IPS DF 4.7 (cell line): ENCODE results near the gene TBC1D1.
"Not testable (repeated sequence)": the region's sequence is repeated elsewhere in the genome, so short reads cannot be mapped to it uniquely, and the experiment has no call there.

Experiments
- DNase-seq: peaks from one replicate; pipeline ENCODE4 v3.0.0-alpha.2; 2013; ENCODE audit warnings: low spot score; ENCODE audit errors: extremely low read depth

The TBC1D1 gene

DNA sequence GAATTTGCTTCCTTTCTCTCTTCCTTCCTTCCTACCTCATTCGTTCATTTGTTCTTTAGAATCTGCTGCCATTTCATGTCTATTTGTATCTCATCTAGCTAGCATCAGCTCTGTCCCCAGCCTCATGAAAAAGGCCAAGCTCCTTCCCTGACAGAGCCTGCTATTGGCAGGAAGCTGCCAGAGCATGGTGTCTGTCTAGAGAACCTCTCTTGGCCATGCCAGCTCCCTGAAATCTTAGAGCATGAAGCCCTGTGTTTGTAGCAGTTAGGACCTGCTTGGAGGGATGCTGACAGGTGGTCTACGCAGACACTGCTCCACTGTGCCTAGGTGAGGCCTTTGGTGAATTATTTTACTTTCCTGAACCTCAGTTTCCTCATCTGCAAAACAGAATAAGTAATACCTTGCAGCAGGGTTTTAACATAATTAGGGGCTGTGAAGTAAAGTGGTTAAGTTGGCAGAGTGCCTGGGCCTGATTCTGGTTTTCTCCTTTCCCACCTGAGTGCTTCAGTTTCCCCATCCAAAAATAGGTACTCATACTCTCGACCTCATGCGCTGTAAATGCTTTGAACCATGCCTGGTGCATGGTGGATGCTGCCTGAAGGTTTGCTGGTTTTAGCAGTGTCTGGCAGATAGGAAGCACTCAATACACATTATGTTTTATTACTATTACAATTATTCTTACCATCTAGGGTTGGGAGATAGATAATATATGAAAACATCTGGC is 74.0 kb downstream of the TBC1D1 start:
- no peak for DNase-seq

DNA sequence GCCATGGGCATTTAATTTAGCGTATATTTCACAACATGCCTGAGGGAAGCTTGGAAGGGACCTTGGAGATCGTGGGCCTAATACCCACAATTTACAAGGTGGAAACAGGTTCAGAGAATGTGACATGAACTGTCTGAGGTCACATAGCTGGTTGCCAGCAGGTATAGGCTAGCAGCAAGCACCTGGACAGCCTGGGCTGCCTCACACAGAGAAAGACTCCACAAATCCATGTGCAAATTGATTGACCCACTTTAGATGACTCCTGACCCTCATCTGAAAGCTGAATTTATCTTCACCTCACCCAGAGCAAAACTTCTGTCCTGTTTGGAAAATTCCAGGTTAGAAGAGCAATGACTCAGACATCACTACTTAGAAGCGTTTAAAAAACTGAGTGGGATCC is 75.2 kb downstream of the TBC1D1 start:
- DNase-seq, result no peak

DNA sequence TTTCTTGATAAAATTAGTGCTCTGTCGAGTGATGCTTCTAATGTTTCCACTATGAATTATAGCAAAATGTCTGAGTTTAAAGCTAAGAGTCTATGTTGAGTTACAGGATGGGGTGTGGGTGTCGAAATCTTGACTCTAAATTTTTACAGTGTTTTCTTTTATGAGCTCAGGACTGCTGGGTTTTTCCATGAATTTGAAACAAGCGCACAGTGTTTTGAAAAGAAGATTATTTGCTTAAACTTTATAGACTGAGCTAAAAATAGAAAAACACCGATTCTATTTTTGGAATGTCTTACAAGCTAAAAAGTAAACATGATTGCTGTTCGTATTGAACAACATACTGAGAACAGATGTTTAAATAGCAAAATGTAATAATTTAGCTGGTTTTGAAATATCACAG is 76.9 kb downstream of the TBC1D1 start:
- DNase-seq, result no peak

DNA sequence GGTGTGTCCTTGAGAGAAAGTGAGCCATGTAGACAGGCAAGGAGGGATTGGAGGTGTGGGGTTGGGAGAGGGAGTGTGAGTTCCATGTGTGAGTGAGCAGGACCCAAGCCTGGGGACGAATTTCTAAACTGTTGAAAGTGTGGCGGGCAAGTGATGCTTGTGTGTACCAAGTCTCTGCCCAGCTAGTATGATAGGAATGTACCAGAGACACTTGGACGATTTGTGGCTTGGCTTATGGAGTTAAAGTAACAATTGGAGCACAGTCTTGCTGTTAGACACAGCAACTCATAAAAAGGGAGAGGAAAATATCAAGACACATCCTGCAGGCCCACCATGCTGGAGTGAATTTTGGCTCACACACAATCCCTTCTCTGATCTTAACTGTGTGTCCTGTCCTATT is 77.9 kb downstream of the TBC1D1 start:
- no peak for DNase-seq

DNA sequence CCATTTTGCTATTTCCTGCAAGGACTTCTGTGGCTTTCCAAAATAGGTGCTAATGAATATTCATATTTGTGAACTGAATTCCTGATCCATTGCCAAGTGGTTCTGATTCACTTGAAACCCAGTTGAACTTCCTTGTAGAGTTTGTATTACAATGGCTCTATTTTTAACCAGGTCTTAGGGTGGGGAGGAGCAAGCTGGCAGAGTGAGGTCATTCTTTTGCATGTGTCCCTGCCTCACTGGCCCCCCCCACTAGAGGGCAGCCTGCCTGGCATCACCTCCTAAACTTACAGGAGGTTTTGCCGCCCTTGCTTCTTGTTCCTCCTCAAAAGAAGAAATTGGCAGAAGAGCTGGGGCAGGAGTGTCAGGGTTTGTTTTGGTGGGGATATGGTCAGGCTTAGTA is 79.8 kb downstream of the TBC1D1 start:
- DNase-seq, result no peak

DNA sequence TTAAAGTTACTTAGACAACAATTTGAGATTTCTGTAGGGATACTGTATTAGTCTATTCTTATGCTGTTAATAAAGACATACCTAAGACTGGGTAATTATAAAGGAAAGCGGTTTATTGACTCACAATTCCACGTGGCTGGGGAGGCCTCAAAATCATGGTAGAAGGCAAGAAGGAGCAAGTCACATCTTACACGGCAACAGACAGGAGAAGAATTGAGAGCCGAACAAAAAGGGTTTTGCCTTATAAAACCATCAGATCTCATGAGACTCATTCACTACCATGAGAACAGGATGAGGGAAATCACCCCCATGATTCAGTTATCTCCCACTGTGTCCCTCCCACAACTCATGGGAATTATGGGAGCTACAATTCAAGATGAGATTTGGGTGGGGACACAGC is 80.3 kb downstream of the TBC1D1 start:
- no peak for DNase-seq

DNA sequence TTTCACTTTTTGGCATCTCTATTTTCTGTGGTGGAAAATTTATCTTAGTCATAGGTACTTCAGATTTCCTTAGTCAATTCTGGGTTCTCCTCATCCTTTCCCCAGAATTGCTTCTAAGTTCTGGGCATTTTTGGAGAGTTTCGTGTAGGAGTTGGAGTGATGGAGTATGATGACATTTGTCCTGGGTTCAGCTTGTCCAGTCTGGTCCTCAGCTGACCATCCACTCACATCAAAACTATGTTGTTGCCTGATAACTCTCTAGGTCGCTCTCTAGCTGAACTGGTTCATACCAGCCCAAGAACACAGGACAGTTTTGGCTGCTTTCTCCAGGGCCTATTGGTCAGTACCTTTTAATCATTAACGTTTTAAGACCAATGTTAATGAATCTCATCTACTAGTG is 82.6 kb downstream of the TBC1D1 start:
- no peak for DNase-seq

DNA sequence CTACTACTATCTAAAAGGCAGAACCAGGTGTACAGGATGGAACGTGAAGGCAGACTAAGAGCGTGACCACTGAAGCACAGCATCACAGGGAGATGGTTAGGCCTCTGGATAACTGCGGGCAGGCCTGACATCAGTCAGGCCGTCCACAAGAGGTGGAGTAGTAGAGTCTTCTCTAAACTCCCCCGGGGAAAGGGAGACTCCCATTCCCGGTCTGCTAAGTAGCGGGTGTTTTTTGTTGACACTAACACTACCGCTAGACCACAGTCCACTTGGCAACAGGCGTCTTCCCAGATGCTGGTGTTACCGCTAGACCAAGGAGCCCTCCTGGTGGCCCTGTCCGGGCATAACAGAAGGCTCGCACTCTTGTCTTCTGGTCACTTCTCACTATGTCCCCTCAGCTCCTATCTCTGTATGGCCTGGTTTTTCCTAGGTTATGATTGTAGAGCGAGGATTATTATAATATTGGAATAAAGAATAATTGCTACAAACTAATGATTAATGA is 84.5 kb downstream of the TBC1D1 start:
- DNase-seq, result not testable (repeated sequence)

DNA sequence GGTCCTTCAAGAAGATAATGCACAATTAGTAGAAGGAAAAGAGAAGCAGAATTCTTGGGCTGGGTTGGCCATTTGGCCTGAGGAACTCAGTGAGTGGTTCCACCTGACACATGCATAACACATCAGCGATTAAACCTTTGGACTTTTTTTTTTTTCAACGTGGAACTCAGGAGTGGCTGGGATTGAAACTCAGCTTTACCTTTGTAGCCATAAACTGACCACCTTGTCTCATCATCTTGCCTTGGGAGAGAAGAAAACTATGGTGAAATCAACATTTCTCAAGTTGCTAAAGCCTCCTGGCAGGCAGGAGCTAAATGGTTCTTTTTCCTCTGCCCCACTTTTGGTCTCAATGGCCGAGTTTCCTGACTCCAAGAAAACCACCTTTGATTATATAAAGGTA is 85.6 kb downstream of the TBC1D1 start:
- no peak for DNase-seq

DNA sequence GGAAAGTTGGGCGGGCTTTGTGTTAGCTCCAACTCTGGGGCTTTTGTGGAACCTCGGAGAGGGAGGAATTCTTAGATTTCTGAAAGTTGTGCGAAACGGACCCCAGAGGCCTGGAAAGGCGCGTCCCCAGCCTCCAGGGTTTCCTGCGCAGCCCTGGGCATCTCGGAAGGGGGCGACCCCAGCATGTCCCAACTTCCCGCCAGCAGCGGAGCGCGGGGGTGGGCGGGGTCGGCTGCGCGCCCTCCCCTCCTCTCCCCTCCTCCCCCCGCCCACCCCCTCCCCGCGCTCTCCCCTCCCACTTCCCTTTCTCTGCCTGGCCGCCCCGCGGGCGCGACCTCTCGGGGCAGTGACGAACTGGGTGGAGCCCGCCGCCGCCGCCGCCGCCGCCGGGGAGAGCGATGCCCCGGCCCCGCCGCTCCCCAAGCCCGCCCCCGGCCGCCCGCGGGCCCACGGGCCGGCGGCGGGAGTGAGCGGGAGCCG is 86.1 kb downstream of the TBC1D1 start:
- DNase-seq, result no peak

DNA sequence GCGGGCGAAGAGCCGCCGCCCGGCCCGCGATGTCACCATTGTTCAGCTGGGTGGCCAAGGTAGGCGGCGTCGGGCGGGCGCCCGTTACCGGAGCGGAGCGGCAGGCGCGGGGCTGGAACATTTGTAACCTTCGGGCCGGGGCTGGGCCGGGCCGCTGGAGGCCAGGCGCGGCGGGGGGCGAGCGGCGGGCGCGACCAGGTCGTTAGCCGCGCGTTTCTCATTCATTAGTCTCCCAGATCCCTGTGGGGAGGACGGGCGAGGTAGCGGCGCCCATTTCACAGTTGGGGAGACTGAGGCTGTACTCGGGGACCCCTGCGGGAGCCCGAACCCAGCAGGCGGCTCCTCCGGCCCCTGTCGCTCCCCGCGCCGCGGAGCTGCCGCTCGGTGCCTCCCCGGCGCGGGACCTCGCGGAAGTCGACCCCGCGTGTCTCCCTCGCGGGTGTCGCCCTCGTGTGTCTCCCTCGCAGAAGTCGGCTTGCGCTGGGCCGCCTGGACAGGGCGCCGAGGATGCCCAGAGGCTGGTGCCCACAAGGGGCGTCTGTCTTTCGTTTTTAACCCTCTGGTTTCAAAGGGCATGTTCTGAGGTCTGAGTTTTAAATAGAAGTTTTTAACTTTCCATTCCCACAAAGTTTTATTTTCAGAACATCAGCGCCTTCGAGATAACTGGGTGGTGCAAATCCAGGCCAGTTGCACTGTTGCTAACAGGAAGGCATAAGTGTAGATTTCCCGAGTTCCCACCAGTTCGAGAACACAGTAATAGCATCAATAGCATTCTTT is 86.8 kb downstream of the TBC1D1 start:
- DNase-seq, result no peak

DNA sequence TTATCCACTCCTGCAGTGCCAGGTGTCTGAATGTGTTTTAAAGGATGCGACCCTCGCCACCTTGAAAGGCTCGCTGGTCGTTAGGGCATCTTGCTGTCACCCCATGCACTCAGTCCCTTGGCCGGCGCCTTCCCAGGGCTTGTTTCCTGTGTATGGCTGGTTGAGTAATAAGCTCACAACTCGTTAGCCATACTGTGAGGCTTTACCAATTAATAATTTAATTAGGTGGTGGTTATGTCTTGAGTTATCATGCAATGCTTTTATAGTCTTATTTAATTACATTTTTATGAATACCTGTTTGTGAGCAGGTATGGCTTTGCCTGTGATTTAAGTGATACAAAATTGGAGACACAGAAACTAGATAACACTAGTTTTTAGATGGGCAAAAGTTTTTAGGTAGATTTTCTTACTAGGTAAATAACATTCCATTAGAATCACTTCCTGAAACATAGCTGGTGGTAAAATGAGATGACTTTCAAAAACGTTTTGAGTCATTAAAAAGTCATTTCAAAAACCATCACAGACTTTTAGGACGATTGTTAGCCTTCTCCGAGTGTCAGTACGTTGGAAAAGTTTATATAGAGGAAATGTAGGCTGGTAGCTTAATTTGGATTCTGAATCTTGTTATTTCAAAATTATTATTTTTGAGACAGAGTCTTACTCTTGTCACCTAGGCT is 87.5 kb downstream of the TBC1D1 start:
- DNase-seq, result no peak

DNA sequence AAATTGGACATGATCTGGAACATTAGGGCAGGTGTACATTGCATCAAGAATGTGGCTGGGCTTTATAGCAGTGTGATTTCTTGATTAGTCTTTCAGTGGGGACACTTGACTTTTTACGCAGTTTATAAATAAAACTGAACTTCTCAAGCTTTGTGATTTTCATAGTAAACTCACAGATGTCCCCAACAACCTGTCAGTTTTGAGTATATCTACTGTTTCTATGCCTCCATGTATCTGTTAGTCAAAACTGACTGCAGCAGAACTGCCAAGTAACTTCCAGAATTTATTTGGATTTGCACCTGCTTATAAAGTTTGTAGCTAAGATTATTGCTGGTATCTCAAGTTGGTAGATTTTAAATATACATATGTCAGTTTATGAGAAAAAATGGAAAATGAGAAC is 89.4 kb downstream of the TBC1D1 start:
- DNase-seq, result no peak

DNA sequence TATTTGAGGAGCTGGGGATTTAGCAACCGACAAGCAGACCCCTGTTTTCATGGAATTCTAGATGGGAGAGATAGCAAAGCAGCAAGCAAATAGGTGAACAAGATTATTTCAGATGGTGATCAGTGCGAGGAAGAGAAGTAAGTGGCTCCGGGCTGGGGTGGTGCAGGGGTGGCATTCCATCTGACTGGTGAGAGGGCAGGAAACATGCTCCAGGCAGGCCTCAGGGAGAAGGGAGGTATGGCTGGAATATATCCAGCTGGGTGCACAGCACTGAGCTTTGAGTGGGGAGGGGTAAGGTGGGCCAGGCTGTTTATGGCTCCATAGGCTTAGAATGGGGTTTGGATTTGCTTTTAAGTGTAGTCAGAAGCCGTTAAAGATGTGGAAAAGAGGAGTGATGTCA is 90.5 kb downstream of the TBC1D1 start:
- no peak for DNase-seq

DNA sequence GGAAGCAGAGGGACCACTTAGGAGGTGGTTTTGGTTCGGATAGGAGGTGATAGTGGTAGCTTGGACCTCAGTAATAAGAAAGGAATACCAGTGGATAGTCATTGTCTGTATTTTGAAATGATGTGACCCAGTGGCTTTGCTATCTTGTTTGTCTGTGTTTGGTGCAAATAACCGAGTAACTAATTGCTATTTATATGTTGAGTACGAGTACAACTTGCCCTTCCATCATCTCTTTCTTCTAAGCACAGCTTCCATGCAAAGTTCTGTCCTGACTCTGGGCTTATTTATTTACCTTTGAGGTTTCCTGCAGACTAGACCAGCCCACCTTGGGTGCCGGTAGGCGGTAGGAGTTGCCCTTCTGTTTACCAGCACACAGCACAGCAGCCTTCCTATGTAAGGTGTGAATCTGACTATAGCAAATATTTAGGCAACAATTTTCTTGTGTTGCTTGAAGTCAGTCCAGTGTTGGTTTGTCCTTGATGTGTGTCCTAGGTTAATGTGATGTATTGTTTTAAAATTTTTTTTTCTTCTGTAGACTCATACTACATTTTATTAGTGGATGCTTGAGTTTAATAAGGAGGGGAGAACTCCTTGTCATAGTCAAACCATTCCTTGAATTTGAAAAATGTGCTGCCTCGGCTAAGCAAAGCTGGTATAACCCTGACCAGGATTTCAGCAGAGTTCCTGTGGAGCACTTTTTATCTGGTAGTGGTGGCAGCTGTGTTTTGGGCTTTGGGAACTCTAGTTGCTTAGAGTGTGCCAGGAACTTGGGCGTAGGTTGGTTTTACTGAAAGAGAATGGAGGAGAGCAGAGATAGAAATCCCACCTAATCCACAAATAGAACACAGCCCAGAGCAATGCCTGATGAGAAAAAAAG is 91.2 kb downstream of the TBC1D1 start:
- DNase-seq, result no peak

DNA sequence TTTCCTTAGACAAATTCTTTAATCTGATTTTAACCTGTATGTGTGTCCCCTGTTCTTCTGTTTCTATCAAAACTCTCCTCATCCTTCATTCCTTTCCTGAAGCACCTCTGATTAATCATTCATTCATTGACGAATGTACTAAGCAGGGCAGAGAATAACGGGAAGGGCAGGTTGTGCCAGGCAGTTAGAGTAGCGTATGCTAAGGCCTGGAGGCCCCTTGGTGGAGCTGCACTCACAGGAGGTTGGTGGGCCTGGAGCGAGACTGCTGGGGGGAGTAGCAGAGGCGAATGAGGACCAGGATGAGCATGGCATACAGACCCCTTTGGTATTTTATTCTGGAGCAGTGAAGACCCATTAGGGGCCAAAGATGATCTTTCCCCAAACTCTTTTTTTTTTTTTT is 91.9 kb downstream of the TBC1D1 start:
- DNase-seq, result no peak

DNA sequence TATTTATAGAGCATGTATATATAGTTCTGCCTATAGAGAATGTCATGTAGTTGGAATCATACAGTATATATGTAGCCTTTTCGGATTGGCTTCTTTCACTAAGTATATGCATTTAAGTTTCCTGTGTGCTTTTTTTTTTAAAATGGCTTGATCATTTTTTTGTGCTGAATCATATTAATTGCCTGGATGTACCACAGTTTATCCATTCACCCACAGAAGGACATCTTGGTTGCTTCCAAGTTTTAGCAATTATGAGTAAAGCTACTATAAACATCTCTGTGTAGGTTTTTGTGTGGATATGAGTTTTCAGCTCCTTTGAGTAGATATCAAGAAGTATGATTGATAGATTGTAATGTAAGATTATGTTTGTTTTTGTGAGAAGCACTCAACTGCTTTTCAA is 93.1 kb downstream of the TBC1D1 start:
- DNase-seq, result no peak

DNA sequence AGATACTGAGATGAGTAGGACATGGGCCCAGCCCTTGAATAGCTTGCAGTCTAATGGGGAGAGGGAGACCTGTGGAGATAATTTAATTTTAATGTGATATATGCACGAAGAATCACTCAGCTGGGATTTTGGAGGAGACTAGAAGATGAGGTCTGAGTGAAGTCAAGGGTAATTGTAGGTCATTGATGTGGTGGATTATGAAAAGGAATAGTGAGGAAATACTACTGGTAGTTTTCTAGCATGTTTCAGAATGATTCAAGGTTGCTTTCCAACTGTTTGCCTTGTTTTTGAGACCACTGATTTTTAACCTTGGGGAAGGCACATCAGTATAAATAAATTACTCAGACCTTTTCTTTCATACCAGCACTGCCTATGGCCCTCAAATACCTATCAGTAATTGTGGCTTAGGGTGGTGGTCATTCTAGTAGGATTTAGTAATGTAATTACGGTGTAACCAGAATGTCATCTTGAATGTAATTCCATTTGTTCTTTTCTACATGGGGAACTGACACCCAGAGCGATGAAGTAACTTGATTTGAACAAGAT is 94.9 kb downstream of the TBC1D1 start:
- no peak for DNase-seq

DNA sequence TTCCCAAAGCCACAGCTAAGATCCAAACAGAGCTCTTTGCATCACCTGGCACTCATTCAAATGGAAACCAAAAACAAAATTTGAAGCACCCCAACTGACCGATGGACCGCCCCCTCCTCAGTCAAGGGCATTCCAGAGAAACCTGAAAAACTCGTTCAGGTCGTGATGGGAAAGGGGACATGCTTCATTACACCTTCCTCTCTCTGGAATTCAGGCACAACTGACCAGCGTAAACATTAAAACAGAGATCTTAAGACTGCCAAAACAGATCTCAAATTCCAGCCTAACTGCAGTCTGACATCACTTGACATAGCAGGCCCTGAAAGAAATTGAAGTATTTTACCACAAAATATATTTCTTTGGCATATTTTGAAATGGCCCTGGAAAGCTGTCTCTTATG is 97.8 kb downstream of the TBC1D1 start:
- peak; percentile 36 for DNase-seq

DNA sequence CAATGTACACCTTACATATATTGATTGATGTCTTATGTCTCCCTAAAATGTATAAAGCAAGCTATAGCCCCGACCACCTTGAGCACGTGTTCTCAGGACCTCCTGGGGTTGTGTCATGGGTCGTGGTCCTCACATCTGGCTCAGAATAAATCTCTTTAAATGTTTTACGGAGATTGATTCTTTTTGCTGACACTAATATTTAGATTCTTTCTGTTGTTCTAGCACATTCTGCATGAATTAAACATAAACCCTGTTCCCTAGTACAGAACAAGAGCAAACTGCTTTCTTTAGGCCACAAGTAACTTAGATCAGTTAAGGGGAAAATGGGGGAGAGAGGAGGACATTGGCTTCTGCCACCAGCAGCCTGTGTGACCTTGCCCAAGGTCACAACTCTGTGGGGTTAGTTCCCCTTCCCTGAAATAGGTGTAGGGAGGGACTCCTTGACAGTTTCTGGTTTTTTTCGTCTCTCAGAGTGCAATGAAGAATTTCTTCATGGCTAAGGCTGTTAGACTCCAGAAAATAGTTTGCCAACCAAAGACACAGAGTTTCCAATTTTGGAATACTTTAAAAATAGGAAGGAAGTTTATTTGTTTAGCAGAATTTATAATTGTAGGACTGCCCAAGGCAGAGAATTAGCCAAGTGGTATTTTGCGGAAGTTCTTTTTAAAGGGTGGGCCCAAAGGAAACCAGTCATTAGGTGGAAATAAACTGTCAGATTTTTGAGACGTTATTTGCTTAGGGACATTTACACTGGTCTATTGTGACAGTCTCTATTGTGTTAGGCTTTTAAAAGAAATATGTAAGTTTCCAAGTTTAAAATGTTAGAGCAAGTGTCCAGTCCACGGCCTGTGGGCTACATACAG is 98.7 kb downstream of the TBC1D1 start:
- DNase-seq, result no peak
